HG03039 (cell line): Measurements from ENCODE around the gene GAPDH.
A peak's percentile ranks its signal among the peaks of the same experiment; 100 is the strongest.
"Not testable (repeated sequence)": the region's sequence is repeated elsewhere in the genome, so short reads cannot be mapped to it uniquely, and the experiment has no call there.

Experiments
- ATAC-seq: cut with Tn5 transposase; IDR thresholded peaks from one replicate; pipeline ENCODE4 v1.9.1; 2021; ENCODE audit warnings: mild to moderate bottlenecking, moderate library complexity; ENCODE audit not compliant: unreplicated experiment

GAPDH gene

DNA sequence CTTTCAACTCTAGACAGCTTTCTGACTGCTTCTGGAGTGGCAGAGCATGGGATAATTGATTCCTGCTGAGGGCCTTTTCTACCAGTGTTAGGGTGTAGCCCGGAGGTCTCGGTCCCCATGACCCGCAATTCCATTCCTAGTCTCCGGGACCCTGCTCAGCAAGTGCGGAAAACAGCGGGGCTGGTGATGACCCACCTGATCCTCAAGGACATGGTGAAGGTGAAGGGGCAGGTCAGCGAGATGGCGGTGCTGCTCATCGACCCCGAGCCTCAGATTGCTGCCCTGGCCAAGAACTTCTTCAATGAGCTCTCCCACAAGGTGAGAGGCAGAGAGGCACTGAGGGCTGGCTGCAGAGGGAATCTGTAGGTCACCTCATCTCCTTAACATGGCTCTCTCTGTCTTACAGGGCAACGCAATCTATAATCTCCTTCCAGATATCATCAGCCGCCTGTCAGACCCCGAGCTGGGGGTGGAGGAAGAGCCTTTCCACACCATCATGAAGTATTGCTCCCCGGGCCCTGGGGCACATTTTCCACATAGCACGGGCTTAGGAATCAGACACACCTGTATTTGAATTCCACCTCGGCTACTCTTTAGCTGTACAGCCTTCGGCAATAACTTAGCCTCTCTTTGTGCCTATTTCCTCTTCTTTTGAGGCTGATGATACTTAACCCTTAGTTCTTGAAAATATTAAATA is 5.6 kb upstream of the GAPDH start:
- no peak for ATAC-seq

DNA sequence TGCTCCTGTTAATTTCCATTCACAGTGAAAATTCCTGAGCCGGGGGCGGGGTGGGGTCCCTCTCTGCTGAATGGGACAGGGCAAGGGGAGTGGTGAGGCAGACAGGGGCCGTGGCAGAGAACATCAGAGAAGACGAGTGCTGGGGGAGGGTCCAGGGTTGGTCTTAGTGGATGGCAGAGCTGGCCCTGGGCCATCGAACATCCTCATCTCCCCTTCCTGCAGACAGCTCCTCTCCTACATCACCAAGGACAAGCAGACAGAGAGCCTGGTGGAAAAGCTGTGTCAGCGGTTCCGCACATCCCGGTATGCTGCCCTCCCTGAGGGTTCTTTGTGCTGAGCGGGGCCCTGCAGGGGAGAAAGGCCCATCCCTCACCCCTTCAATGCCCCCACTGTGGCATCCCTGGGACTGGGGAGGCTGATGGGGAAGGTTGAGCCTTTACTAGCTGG is 5.0 kb upstream of the GAPDH start:
- ATAC-seq, result no peak

DNA sequence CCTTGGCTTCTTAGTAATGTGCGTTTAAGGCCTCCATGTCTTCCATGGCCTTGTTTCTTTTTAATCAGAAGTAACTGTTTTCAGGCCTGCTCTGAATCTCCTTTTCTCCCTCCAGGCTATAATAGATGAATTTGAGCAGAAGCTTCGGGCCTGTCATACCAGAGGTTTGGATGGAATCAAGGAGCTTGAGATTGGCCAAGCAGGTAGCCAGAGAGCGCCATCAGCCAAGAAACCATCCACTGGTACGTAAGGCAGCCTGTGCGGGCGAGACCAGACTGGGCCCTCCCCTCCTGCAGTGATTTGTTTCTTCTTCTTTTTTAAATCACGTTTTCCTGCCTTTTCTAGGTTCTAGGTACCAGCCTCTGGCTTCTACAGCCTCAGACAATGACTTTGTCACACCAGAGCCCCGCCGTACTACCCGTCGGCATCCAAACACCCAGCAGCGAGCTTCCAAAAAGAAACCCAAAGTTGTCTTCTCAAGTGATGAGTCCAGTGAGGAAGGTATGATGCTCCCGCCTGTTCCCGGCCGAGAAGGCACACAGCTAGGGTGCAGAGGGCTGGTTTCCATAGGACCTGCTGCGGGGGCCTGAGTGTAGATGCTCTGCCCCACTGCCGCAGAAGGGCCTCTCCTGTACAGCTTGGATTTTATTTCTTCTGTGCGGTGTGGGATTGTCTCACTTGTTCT is 3.6 kb upstream of the GAPDH start:
- ATAC-seq, result no peak

DNA sequence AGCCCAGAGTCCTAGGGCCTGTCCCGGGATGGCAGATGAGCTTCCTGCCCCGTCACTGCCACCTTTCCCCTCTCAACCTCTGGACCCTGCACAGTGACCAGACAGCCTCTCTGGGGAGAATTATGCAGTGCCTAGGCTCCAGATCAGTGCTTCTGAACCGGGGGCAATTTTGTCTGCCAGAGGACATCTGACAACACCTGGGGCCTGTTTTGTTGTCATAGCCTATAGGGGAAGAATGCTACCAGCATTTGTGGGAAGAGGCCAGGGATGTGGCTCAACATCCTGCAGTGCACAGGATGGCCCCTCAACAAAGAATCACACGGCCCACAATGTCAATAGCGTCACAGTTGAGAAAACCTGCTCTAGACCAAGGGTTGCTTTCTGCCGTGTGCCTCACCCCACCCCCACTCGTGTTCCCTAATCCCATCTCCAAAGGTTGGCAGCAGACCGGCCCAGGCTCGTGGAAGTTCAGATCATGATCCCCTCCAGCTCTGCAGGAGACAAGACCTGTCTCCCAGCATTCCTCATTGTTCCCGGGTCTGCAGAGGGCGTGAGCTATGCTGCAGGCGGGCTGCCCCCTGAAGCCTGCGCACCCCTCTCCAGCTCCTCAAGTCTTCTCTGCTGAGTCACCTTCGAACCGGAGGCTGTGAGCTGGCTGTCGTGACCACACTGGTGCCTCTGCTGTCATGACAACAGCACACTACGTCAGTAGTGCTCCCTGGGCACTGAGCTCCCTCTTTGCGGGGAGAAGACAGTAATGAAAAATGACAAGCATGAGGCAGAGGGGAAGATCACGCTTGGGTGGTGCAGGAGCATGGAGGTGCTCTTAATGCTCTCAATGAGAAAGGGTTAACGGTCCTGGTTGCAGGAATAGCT is 2.0 kb upstream of the GAPDH start:
- ATAC-seq, result no peak

DNA sequence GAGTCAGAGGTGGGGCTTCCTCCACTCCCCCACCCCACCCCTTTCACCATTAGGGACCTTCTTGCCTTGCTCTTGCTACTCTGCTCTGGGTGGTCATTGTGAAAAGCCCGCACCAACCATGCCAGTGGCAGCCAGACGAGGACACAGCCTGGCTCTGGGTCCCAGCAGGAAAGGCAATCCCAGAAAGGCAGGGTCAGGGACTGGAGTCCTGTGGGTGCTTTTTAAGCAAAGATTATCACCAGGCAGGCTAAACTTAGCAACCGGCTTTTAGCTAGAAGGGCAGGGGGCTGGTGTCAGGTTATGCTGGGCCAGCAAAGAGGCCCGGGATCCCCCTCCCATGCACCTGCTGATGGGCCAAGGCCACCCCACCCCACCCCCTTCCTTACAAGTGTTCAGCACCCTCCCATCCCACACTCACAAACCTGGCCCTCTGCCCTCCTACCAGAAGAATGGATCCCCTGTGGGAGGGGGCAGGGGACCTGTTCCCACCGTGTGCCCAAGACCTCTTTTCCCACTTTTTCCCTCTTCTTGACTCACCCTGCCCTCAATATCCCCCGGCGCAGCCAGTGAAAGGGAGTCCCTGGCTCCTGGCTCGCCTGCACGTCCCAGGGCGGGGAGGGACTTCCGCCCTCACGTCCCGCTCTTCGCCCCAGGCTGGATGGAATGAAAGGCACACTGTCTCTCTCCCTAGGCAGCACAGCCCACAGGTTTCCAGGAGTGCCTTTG is 1.2 kb upstream of the GAPDH start:
- peak; percentile 3 for ATAC-seq

DNA sequence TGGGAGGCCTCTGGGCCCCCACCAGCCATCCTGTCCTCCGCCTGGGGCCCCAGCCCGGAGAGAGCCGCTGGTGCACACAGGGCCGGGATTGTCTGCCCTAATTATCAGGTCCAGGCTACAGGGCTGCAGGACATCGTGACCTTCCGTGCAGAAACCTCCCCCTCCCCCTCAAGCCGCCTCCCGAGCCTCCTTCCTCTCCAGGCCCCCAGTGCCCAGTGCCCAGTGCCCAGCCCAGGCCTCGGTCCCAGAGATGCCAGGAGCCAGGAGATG is 729 bp upstream of the GAPDH start:
- no peak for ATAC-seq

DNA sequence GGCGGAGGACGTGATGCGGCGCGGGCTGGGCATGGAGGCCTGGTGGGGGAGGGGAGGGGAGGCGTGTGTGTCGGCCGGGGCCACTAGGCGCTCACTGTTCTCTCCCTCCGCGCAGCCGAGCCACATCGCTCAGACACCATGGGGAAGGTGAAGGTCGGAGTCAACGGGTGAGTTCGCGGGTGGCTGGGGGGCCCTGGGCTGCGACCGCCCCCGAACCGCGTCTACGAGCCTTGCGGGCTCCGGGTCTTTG is 303 bp downstream of the GAPDH start:
- ATAC-seq, result no peak

DNA sequence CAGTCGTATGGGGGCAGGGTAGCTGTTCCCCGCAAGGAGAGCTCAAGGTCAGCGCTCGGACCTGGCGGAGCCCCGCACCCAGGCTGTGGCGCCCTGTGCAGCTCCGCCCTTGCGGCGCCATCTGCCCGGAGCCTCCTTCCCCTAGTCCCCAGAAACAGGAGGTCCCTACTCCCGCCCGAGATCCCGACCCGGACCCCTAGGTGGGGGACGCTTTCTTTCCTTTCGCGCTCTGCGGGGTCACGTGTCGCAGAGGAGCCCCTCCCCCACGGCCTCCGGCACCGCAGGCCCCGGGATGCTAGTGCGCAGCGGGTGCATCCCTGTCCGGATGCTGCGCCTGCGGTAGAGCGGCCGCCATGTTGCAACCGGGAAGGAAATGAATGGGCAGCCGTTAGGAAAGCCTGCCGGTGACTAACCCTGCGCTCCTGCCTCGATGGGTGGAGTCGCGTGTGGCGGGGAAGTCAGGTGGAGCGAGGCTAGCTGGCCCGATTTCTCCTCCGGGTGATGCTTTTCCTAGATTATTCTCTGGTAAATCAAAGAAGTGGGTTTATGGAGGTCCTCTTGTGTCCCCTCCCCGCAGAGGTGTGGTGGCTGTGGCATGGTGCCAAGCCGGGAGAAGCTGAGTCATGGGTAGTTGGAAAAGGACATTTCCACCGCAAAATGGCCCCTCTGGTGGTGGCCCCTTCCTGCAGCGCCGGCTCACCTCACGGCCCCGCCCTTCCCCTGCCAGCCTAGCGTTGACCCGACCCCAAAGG is 804 bp downstream of the GAPDH start:
- ATAC-seq, result peak; percentile 3

DNA sequence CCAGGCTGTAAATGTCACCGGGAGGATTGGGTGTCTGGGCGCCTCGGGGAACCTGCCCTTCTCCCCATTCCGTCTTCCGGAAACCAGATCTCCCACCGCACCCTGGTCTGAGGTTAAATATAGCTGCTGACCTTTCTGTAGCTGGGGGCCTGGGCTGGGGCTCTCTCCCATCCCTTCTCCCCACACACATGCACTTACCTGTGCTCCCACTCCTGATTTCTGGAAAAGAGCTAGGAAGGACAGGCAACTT is 1.3 kb downstream of the GAPDH start:
- ATAC-seq, result no peak

DNA sequence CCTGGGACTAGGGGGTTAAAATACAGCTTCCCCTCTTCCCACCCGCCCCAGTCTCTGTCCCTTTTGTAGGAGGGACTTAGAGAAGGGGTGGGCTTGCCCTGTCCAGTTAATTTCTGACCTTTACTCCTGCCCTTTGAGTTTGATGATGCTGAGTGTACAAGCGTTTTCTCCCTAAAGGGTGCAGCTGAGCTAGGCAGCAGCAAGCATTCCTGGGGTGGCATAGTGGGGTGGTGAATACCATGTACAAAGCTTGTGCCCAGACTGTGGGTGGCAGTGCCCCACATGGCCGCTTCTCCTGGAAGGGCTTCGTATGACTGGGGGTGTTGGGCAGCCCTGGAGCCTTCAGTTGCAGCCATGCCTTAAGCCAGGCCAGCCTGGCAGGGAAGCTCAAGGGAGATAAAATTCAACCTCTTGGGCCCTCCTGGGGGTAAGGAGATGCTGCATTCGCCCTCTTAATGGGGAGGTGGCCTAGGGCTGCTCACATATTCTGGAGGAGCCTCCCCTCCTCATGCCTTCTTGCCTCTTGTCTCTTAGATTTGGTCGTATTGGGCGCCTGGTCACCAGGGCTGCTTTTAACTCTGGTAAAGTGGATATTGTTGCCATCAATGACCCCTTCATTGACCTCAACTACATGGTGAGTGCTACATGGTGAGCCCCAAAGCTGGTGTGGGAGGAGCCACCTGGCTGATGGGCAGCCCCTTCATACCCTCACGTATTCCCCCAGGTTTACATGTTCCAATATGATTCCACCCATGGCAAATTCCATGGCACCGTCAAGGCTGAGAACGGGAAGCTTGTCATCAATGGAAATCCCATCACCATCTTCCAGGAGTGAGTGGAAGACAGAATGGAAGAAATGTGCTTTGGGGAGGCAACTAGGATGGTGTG is 1.9 kb downstream of the GAPDH start:
- no peak for ATAC-seq

DNA sequence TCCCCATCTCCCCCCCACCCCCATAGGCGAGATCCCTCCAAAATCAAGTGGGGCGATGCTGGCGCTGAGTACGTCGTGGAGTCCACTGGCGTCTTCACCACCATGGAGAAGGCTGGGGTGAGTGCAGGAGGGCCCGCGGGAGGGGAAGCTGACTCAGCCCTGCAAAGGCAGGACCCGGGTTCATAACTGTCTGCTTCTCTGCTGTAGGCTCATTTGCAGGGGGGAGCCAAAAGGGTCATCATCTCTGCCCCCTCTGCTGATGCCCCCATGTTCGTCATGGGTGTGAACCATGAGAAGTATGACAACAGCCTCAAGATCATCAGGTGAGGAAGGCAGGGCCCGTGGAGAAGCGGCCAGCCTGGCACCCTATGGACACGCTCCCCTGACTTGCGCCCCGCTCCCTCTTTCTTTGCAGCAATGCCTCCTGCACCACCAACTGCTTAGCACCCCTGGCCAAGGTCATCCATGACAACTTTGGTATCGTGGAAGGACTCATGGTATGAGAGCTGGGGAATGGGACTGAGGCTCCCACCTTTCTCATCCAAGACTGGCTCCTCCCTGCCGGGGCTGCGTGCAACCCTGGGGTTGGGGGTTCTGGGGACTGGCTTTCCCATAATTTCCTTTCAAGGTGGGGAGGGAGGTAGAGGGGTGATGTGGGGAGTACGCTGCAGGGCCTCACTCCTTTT is 2.7 kb downstream of the GAPDH start:
- no peak for ATAC-seq

DNA sequence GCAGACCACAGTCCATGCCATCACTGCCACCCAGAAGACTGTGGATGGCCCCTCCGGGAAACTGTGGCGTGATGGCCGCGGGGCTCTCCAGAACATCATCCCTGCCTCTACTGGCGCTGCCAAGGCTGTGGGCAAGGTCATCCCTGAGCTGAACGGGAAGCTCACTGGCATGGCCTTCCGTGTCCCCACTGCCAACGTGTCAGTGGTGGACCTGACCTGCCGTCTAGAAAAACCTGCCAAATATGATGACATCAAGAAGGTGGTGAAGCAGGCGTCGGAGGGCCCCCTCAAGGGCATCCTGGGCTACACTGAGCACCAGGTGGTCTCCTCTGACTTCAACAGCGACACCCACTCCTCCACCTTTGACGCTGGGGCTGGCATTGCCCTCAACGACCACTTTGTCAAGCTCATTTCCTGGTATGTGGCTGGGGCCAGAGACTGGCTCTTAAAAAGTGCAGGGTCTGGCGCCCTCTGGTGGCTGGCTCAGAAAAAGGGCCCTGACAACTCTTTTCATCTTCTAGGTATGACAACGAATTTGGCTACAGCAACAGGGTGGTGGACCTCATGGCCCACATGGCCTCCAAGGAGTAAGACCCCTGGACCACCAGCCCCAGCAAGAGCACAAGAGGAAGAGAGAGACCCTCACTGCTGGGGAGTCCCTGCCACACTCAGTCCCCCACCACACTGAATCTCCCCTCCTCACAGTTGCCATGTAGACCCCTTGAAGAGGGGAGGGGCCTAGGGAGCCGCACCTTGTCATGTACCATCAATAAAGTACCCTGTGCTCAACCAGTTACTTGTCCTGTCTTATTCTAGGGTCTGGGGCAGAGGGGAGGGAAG is 3.5 kb downstream of the GAPDH start:
- ATAC-seq, result not testable (repeated sequence)

DNA sequence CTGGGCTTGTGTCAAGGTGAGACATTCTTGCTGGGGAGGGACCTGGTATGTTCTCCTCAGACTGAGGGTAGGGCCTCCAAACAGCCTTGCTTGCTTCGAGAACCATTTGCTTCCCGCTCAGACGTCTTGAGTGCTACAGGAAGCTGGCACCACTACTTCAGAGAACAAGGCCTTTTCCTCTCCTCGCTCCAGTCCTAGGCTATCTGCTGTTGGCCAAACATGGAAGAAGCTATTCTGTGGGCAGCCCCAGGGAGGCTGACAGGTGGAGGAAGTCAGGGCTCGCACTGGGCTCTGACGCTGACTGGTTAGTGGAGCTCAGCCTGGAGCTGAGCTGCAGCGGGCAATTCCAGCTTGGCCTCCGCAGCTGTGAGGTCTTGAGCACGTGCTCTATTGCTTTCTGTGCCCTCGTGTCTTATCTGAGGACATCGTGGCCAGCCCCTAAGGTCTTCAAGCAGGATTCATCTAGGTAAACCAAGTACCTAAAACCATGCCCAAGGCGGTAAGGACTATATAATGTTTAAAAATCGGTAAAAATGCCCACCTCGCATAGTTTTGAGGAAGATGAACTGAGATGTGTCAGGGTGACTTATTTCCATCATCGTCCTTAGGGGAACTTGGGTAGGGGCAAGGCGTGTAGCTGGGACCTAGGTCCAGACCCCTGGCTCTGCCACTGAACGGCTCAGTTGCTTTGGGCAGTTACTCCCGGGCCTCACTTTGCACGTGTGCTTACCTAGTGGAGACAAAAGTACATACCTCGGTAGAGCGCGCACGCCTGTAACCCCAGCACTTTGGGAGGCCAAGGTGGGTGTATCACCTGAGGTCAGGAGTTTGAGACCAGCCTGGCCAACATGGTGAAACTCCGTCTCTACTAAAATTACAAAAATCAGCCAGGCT is 4.3 kb downstream of the GAPDH start:
- ATAC-seq, result no peak

DNA sequence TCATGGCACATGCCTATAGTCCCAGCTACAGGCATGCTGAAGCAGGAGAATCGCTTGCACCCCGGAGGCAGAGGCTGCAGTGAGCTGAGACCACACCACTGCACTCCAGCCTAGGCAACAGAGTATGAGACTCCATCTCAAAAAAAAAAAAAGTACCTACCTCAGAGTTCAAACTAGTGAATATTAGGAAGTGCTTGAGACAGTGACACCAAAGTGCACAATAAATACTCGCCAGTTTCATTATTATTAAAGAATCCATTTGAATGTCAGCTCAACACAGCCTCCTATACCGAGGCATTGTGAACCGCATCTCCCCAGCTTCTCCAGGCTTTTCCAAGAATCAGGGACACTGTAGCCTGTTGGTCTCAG is 5.0 kb downstream of the GAPDH start:
- ATAC-seq, result no peak

DNA sequence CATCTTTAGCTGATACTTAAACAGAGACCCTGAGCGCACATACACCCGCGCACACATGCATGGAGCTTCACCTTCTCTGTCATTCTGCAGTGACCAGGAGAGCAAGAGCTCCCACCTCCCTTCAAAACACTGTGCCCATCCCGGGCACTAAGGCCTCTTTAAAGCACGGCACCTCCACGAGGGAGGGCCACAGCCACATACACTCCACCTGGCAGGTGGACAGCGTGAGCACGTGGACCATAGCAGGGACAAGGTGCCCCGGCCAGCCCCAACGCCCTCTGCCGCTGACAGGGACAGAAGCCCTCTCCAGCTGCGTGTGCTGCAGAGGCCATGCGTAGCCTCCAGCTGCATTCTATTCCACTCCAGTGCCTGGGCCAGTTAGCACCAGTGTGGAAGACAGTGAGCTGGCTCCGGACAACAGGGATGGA is 5.4 kb downstream of the GAPDH start:
- no peak for ATAC-seq

DNA sequence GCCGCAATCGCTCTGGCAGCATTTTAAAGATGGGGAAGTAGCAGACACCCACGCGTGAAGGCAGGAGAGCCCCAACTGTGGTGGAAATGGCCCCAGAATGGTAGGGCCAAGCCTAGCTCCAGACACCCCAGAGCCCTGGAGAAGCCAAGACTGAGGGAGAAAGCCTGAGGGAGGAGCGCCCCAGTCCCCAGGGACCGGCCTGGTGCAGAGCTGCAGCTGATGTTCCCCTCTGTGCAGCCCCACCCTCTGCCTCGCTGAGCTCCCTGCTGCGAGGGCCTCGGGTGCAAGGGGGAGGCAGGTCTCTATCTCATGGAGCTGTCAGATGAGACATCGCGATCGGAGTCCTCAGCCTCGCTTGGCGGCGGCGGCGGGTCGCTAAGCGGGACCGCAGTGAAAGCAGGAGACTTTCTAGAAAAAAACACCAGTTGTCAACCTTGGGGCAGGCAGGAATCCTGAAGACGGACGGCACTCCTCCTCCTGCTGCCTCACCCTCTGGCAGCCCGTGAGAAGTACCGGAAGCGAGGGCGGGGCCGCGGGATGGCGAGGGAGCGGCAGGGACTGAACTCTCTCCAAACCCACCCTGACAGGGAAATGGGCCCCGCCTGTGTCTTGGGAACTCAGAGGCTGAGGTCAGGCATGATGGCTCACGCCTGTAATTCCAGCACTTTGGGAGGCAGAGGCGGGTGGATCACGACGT is 6.0 kb downstream of the GAPDH start:
- no peak for ATAC-seq
